OCI-M2 (cell line): ENCODE data around the gene RAD51D.
"Not testable (repeated sequence)": the region's sequence is repeated elsewhere in the genome, so short reads cannot be mapped to it uniquely, and the experiment has no call there.

Experiments used
- DNase-seq: peaks from one replicate; lab custom pipeline; 2025; ENCODE audit not compliant: unreplicated experiment; lab: John Stamatoyannopoulos, UW

Gene RAD51D

GRCh38 chr17:35095741-35096140 is 23.9 kb downstream of the RAD51D start:
- DNase-seq: no peak

- DNase-seq: no peak
These were observed 24.8 kb downstream of the RAD51D start for GRCh38 chr17:35094902-35095301.

GRCh38 chr17:35090707-35091106 is 29.0 kb downstream of the RAD51D start:
- not testable (repeated sequence) for DNase-seq

DNA sequence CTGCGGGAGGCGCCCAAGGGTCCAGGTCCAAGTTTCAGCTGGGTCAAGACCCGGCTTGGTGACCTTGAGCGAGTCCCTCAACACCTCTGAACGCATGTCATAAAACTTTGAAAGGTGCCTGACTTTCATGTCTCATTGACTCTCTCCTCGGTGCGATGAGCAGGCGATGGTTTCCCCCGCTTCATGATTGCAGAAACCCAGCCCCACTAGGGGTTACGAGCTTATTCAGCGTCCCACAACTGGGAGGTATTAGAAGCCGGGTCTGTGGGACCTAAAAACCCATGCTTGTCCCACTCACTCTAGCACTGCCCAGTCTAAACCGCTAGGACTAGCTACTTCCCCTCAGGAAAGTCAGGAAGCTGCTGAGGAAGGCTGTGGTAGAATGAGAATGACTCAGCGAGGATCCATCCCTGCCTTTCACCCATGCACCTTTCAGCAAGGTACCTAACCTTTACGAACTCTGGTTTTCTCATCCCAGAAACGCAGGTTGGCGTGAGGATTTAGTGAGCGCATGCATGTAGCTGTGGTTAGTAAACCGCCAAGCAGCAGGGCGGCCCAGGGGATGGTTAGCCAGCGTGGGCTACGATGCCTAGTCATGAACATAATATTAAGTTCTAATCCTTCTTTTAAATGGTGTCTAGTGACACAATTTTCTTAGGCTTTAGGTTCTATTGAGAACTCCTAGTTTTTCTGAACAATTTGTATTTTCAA is 29.9 kb downstream of the RAD51D start:
- DNase-seq: no peak

DNA sequence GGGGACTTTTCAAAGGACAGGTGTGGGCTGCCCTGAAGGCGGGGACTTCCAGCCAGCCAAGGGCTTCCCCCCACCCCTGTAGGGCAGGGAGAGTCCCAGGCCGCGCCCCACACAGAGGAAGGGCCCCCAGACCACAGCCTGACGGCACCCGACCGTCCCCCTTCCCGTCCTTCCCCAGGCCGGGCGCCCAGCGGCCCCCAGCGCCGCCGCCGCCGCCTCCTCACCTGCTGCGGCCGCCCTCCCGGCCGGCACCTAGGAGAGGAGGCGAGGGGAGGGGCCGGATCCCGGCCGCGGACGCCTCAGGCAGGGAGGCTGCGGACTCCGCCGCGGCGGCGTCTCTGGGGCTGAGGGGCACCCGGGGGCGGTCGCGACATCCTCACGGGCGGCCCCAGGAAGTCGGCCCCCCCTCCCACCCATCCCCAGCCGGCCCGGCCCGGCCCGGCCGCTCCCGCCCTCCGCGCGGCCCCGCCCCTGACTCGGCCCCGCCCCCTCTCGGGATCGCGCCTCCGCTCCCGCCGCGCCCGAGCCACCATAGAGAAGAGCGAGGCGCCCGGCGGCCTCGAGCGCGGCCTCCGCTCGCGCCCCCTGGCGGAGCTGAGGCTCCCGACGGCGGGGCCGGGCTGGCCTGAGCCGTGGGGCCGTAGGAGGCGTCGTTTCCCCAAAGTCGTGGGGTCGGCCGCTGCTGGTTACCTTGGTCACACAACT is 30.6 kb downstream of the RAD51D start:
- no peak for DNase-seq

GRCh38 chr17:35088356-35088880 is 31.2 kb downstream of the RAD51D start:
- no peak for DNase-seq

GRCh38 chr17:35087731-35088355 is 31.8 kb downstream of the RAD51D start:
- no peak for DNase-seq

DNA sequence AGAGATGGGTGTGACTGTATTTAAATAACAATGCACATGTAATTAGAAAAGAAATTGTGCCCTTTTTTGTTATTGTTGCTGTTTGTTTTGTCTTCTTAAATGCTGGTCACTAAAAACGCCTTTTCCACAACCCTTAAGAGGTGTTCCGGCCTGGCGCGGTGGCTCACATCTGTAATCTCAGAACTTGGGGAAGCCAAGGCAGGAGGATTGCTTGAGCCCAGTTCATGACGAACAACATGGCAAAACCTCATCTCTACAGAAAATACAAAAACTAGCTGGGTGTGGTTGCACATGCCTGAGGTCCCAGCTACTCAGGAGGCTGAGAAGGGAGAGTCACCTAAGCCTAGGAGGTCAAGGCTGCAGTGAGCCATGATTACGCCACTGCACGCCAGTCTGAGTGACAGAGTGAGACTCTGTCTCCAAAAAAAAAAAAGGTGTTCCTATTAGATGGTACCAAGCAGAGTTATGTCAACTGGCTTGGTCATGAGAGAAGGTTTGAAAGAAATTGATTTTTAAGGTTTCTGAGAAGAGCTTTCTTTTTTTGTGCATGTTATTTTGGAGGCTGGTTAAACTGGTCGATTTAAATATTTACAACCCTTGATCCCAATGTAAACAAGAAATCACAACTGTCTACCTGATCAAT is 32.6 kb downstream of the RAD51D start:
- DNase-seq: no peak

GRCh38 chr17:35086164-35086563 is 33.5 kb downstream of the RAD51D start:
- DNase-seq: no peak

GRCh38 chr17:35084987-35085386 is 34.7 kb downstream of the RAD51D start:
- no peak for DNase-seq

GRCh38 chr17:35083071-35083470 is 36.6 kb downstream of the RAD51D start:
- DNase-seq: no peak

DNA sequence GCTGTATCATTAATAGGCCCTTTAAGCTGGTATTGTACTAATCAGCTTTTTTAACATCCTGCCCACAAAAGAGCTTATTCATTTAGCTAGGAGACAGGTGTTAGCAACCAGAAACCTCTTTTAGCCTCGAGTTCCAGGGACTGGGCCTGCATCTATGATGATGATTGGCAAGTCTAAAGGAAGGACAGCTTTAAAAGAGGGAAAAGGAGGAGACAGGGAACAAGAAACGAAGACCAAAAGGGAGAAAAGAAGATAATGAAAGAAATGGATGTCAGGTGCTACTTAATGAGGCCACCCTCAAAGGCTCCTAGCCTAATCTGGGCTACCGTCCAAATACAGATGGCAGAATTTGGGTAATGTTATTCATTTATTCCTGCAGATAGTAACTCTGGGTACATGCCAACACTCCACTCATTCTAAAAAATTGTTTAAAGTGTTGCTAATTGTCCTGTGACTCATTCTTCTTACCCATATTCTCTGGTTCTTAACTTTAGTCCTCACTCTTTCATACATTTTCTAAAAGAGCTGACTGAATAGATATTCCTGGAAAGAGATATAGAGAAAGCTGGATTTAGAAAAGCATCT is 37.5 kb downstream of the RAD51D start:
- no peak for DNase-seq

DNA sequence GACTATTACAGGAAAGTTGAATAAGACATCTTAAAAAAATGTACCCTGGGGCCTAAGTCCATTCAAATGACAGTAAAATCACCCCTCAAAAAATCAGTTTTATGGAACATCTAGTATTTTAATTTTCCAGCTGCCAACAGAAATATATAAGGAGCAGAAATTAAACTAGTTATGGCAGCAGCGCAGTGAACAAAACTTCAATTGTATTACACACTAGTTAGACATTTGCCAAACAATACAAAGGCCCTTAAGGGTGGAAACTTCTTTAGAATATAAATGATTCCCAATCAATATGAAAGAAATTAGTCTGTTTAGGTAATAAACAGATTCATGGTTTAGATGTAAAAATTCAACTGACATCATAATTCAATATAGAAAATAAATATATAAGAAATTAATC is 38.0 kb downstream of the RAD51D start:
- no peak for DNase-seq

- DNase-seq: no peak
These were observed 39.1 kb downstream of the RAD51D start for GRCh38 chr17:35080536-35080935.

GRCh38 chr17:35079547-35080423 is 39.9 kb downstream of the RAD51D start:
- DNase-seq: no peak

GRCh38 chr17:35076874-35077273 is 42.8 kb downstream of the RAD51D start:
- DNase-seq: no peak

GRCh38 chr17:35074711-35075707 is 44.7 kb downstream of the RAD51D start:
- no peak for DNase-seq

GRCh38 chr17:35073991-35074627 is 45.6 kb downstream of the RAD51D start:
- DNase-seq: no peak
